Tongue (tissue), 2 donors: Measurements from ENCODE around the gene RASGRF2. TPM values are rescaled to one million over a fixed set of nuclear protein-coding genes. Genes with fewer than 3 reads are reported as not detected.

Experiments
- DNase-seq: peaks from one replicate; pipeline ENCODE4 v3.0.0-alpha.2; 2015
- total RNA-seq: library from RNA; depleted of rRNA; stranded (reverse); fragments of >200 nt; gene quantifications from one replicate; pipeline ENCODE4 v1.2.3, GENCODE V29; 2014

Gene RASGRF2
- total RNA-seq = 3.8 TPM

GRCh38 chr5:80959768-80960442 is at the start of gene RASGRF2:
TSS of gene RASGRF2 (plus strand) at chr5:80960363. CDS start at chr5:80960739, 376 bp downstream.
- peak; percentile 29 for DNase-seq

GRCh38 chr5:80912479-80912878 is 47.7 kb upstream of the RASGRF2 start:
- DNase-seq = no peak

- no peak for DNase-seq
Observed at GRCh38 chr5:80915716-80916115, 44.4 kb upstream of the RASGRF2 start.

GRCh38 chr5:80916676-80917075 is 43.5 kb upstream of the RASGRF2 start:
- peak; percentile 12 for DNase-seq

GRCh38 chr5:80917631-80918030 is 42.5 kb upstream of the RASGRF2 start:
- no peak for DNase-seq

GRCh38 chr5:80919678-80920196 is 40.4 kb upstream of the RASGRF2 start:
- DNase-seq = no peak

- no peak for DNase-seq
Observed at GRCh38 chr5:80920333-80920732, 39.8 kb upstream of the RASGRF2 start.

- DNase-seq = no peak
Observed at GRCh38 chr5:80921026-80921425, 39.1 kb upstream of the RASGRF2 start.

GRCh38 chr5:80925931-80926330 is 34.2 kb upstream of the RASGRF2 start:
- DNase-seq = no peak

- no peak for DNase-seq
Observed at GRCh38 chr5:80926536-80926935, 33.6 kb upstream of the RASGRF2 start.

- no peak for DNase-seq
Observed at GRCh38 chr5:80926979-80927656, 33.0 kb upstream of the RASGRF2 start.

GRCh38 chr5:80928073-80928472 is 32.1 kb upstream of the RASGRF2 start:
- no peak for DNase-seq

- DNase-seq = no peak
Observed at GRCh38 chr5:80930940-80931339, 29.2 kb upstream of the RASGRF2 start.

GRCh38 chr5:80931411-80931810 is 28.8 kb upstream of the RASGRF2 start:
- DNase-seq = no peak

GRCh38 chr5:80933036-80933435 is 27.1 kb upstream of the RASGRF2 start:
- no peak for DNase-seq

GRCh38 chr5:80934751-80935150 is 25.4 kb upstream of the RASGRF2 start:
- DNase-seq = no peak

GRCh38 chr5:80935811-80936385 is 24.3 kb upstream of the RASGRF2 start:
- DNase-seq = no peak

- DNase-seq = no peak
Observed at GRCh38 chr5:80936881-80937280, 23.3 kb upstream of the RASGRF2 start.

- DNase-seq = no peak
Observed at GRCh38 chr5:80937584-80938356, 22.4 kb upstream of the RASGRF2 start.

GRCh38 chr5:80941496-80941895 is 18.7 kb upstream of the RASGRF2 start:
- no peak for DNase-seq

- no peak for DNase-seq
Observed at GRCh38 chr5:80951366-80951765, 8.8 kb upstream of the RASGRF2 start.

- DNase-seq = no peak
Observed at GRCh38 chr5:80953587-80953986, 6.6 kb upstream of the RASGRF2 start.
